Kidney (tissue), 14 donors: ENCODE measurements around the gene MAB21L3. TPM values are rescaled to one million over a fixed set of nuclear protein-coding genes. Genes with fewer than 3 reads are reported as not detected.

Source experiments
- DNase-seq, 5 donors: peaks; one replicate each; pipeline ENCODE4 v3.0.0-alpha.2; 2013 to 2020
- FAIRE-seq: peaks from 2 replicates; lab custom pipeline; 2012; peaks lifted over from hg19 to GRCh38; lab: Jason Lieb, UNC
- H3K27ac ChIP-seq, 2 donors: one replicate each; pipeline ENCODE4 v1.7.0; 2013; ENCODE audit warnings: low read depth in 2 of 2, low read length in 2 of 2, inconsistent platforms in 1 of 2
- H3K27me3 ChIP-seq: one replicate; pipeline ENCODE4 v1.7.1; 2013; ENCODE audit warnings: low read length, inconsistent platforms; ENCODE audit not compliant: control insufficient read depth, insufficient read depth
- H3K36me3 ChIP-seq, 3 donors: one replicate each; pipeline versions ENCODE4 v1.7.0 to v1.7.1; 2013; ENCODE audit warnings: low read length in 3 of 3, control low read depth in 1 of 3, inconsistent platforms in 1 of 3; ENCODE audit not compliant: insufficient read depth in 3 of 3, control insufficient read depth in 2 of 3
- H3K4me1 ChIP-seq, 3 donors: one replicate each; pipeline versions ENCODE4 v1.7.0 to v1.7.1; 2013; ENCODE audit warnings: low read length in 3 of 3, inconsistent platforms in 1 of 3, low read depth in 1 of 3; ENCODE audit not compliant: control insufficient read depth in 2 of 3, insufficient read depth in 2 of 3
- H3K4me3 ChIP-seq, 3 donors: one replicate each; pipeline versions ENCODE4 v1.7.0 to v1.8.1; 2013; ENCODE audit warnings: low read length in 3 of 3, control low read depth in 1 of 3, inconsistent platforms in 1 of 3
- H3K9ac ChIP-seq, 3 donors: one replicate each; pipeline versions ENCODE4 v1.7.0 to v1.7.1; 2013; ENCODE audit warnings: low read length in 3 of 3, control low read depth in 1 of 3, inconsistent platforms in 1 of 3
- H3K9me3 ChIP-seq, 3 donors: one replicate each; pipeline versions ENCODE4 v1.7.0 to v1.7.1; 2013; ENCODE audit warnings: low read length in 3 of 3, control low read depth in 1 of 3, inconsistent platforms in 1 of 3; ENCODE audit not compliant: control insufficient read depth in 2 of 3, insufficient read depth in 1 of 3
- CTCF ChIP-seq: IDR thresholded peaks from 3 replicates; pipeline ENCODE4 v1.5.1; 2012; ENCODE audit warnings: mild to moderate bottlenecking, moderate library complexity, borderline replicate concordance; ENCODE audit not compliant: insufficient read depth; ENCODE audit errors: extremely low read depth
- intact Hi-C: fragments of 100-400 bp; cut with DNase I; formaldehyde crosslinking; loops from one replicate; pipeline ENCODE4 v1.11.1; 2022
- polyA plus RNA-seq: library from polyadenylated mRNA; stranded (reverse); fragments of 350-450 nt; fragmentation: Illumina TruSeq; extraction: RNeasy Lipid Tissue Mini Kit (QIAGEN cat#74804); gene quantifications from one replicate; pipeline ENCODE4 v1.2.3, GENCODE V29; 2014; ENCODE audit warnings: low read depth, low replicate concordance; ENCODE audit not compliant: insufficient read depth
- total RNA-seq: library from RNA; stranded (reverse); fragmentation: NEBNext Ultra II Directional; extraction: Animal tissue kit (Norgen Biotek cat#: 25700); gene quantifications from one replicate; pipeline ENCODE4 v1.2.1, GENCODE V29; 2021
- donor health status: control.
- donor health status: control.
- donor health status: control.
- donor health status: control.
- donor health status: control.
- donor health status: DM: yes; HTN: yes; CAD: no.
- donor health status: Normal renal cell carcinoma (clear cell type).

Gene MAB21L3
- total and polyA plus RNA-seq, 2 donors from 2014 or later: 0.24 to 2.9 TPM

GRCh38 chr1:116095027-116095426 is 16.2 kb upstream of the MAB21L3 start:
- TF ChIP-seq CTCF: no peak
- FAIRE-seq (no peak), DNase-seq (no peak)
- no peaks in the 10 kb centered on the region for H3K27me3 ChIP-seq
- no peak overlapping the region for H3K4me3 ChIP-seq
- intact Hi-C loops: no loop called here
- H3K4me1 ChIP-seq: no peaks in the 10 kb centered on the region
- no peak overlapping the region for H3K27ac ChIP-seq
- peaks cover 0 to 12% (median 2%) of the 10 kb centered on the region in 3 donors for H3K9me3 ChIP-seq
- no peak overlapping the region for H3K9ac ChIP-seq
- no peaks in the 10 kb centered on the region for H3K36me3 ChIP-seq

- Histone ChIP-seq H3K36me3 (no peaks in the 10 kb centered on the region), H3K27ac (no peak overlapping the region), H3K9me3 (peaks cover 0 to 9% (median 0%) of the 10 kb centered on the region in 3 donors), H3K27me3 (no peaks in the 10 kb centered on the region), H3K4me1 (no peaks in the 10 kb centered on the region), H3K4me3 (no peak overlapping the region), H3K9ac (no peak overlapping the region)
- no peak for TF ChIP-seq CTCF
- DNase-seq (no peak), FAIRE-seq (no peak)
- intact Hi-C loops: no loop called here
These were observed 15.1 kb upstream of the MAB21L3 start for GRCh38 chr1:116096013-116096618.

- Histone ChIP-seq H3K4me1 (no peaks in the 10 kb centered on the region), H3K36me3 (no peaks in the 10 kb centered on the region), H3K4me3 (no peak overlapping the region), H3K9ac (no peak overlapping the region), H3K27me3 (no peaks in the 10 kb centered on the region), H3K27ac (no peak overlapping the region), H3K9me3 (peaks cover 0 to 9% (median 0%) of the 10 kb centered on the region in 3 donors)
- DNase-seq (no peak), FAIRE-seq (no peak)
- intact Hi-C loops: no loop called here
- no peak for TF ChIP-seq CTCF
These were observed 13.6 kb upstream of the MAB21L3 start for GRCh38 chr1:116097626-116098025.

- Histone ChIP-seq H3K27ac (no peak overlapping the region), H3K27me3 (no peaks in the 10 kb centered on the region), H3K4me1 (no peaks in the 10 kb centered on the region), H3K4me3 (no peak overlapping the region), H3K36me3 (no peaks in the 10 kb centered on the region), H3K9ac (no peak overlapping the region), H3K9me3 (peaks cover 0 to 9% (median 0%) of the 10 kb centered on the region in 3 donors)
- DNase-seq: no peak
- TF ChIP-seq CTCF: no peak
- no peak for FAIRE-seq
- intact Hi-C loops: no loop called here
These were observed 11.8 kb upstream of the MAB21L3 start for GRCh38 chr1:116099379-116099778.
